HCT116 (cell line): ENCODE data around the gene TPM2. TPM values are rescaled to one million over a fixed set of nuclear protein-coding genes. Genes with fewer than 3 reads are reported as not detected.
A peak's percentile ranks its signal among the peaks of the same experiment; 100 is the strongest.

Source experiments
- ATAC-seq: fragments of 200-7000 bp; cut with Tn5 transposase; 2 replicates; pipeline ENCODE4 v1.9.1; 2020; ENCODE audit warnings: mild to moderate bottlenecking, moderate library complexity
- BruUV-seq: library from RNA; stranded (reverse); fragments of 400-500 nt; replicated peaks from 2 replicates; lab custom pipeline; 2021; lab: Mats Ljungman, UMichigan
- CTCF ChIA-PET: fragments of 300-600 bp; sonication (Branson Sonifier 250); formaldehyde crosslinking; loops from one replicate; lab custom pipeline; 2021; ENCODE audit warnings: antibody characterized with exemption; lab: Charles Lee
- POLR2A ChIA-PET: fragments of 300-600, 350-600 bp; sonication (Branson Sonifier 250); formaldehyde crosslinking; loops from one replicate; lab custom pipeline; 2021; ENCODE audit warnings: antibody characterized with exemption; lab: Charles Lee
- RAD21 ChIA-PET, 2 experiments: fragments of 300-600 bp; sonication (Branson Sonifier 250); formaldehyde crosslinking; loops; one replicate each; lab custom pipeline; 2023; ENCODE audit warnings: low total read pairs in 2 of 2; ENCODE audit not compliant: uncharacterized antibody in 2 of 2, unreplicated experiment in 2 of 2, low non-redundant PET in 1 of 2; lab: Charles Lee
- DNase-seq: peaks from one replicate; pipeline ENCODE4 v3.0.0-alpha.2; 2010; ENCODE audit warnings: low read depth, low spot score
- H2AFZ ChIP-seq: fragments of 200-600 bp; shearing (Covaris generic), sonication (generic); 2 replicates; pipeline ENCODE4 v1.6.1; 2017; ENCODE audit warnings: low read depth, mixed run types, mixed read lengths, antibody characterized with exemption, low read length; ENCODE audit not compliant: poor library complexity, severe bottlenecking
- H3K27ac ChIP-seq: 2 replicates; pipeline ENCODE4 v1.5.1; 2012; ENCODE audit warnings: low read depth, low read length
- H3K27me3 ChIP-seq: fragments of 200-600 bp; sonication (generic); 2 replicates; pipeline ENCODE4 v1.6.1; 2016; ENCODE audit warnings: mixed run types, low read length, mixed read lengths; ENCODE audit not compliant: insufficient read depth
- H3K36me3 ChIP-seq, 2 experiments: fragments of 200-500 bp in 1 of 2; fragments of 200-600 bp in 1 of 2; sonication (Bioruptor generic) in 1 of 2; sonication (generic) in 1 of 2; 2 replicates each; pipeline versions ENCODE4 v1.5.1 to v1.6.1; 2014 to 2016; ENCODE audit warnings: low read length in 2 of 2, inconsistent platforms in 1 of 2, mixed read lengths in 1 of 2, mixed run types in 1 of 2; ENCODE audit not compliant: insufficient read depth in 2 of 2, control insufficient read depth in 1 of 2
- H3K4me1 ChIP-seq, 2 experiments: fragments of 200-600 bp in 1 of 2; sonication (generic) in 1 of 2; 2 replicates each; pipeline versions ENCODE4 v1.5.1 to v1.6.1; 2012 to 2017; ENCODE audit warnings: low read length in 2 of 2, inconsistent platforms in 1 of 2, mild to moderate bottlenecking in 1 of 2, mixed read lengths in 1 of 2, mixed run types in 1 of 2, moderate library complexity in 1 of 2; ENCODE audit not compliant: insufficient read depth in 2 of 2, control insufficient read depth in 1 of 2
- H3K4me2 ChIP-seq: fragments of 200-600 bp; sonication (generic); 2 replicates; pipeline ENCODE4 v1.6.1; 2017; ENCODE audit warnings: mixed run types, low read length, mixed read lengths
- H3K4me3 ChIP-seq, 2 experiments: fragments of 200-600 bp in 1 of 2; sonication (generic) in 1 of 2; replicated peaks in 1 of 2; 2 replicates each; pipeline ENCODE4 v1.5.1; 2011 to 2016; ENCODE audit warnings: low read length in 2 of 2, control low read depth in 1 of 2, low read depth in 1 of 2, mild to moderate bottlenecking in 1 of 2, mixed read lengths in 1 of 2, mixed run types in 1 of 2
- H3K79me2 ChIP-seq: fragments of 200-600 bp; sonication (generic); 2 replicates; pipeline ENCODE4 v1.6.1; 2017; ENCODE audit warnings: mild to moderate bottlenecking, mixed run types, low read length, moderate library complexity, mixed read lengths; ENCODE audit not compliant: insufficient read depth
- H3K9ac ChIP-seq: fragments of 200-600 bp; sonication (generic); 2 replicates; pipeline ENCODE4 v1.6.1; 2016; ENCODE audit warnings: low read length, mixed read lengths
- H3K9me2 ChIP-seq: fragments of 200-600 bp; sonication (generic), shearing (Covaris generic); 2 replicates; pipeline ENCODE4 v1.6.1; 2017; ENCODE audit warnings: mixed run types, mild to moderate bottlenecking, moderate library complexity; ENCODE audit not compliant: insufficient read depth
- H3K9me3 ChIP-seq, 2 experiments: fragments of 200-500 bp in 1 of 2; fragments of 200-600 bp in 1 of 2; sonication (Bioruptor generic) in 1 of 2; sonication (generic) in 1 of 2; 2 replicates each; pipeline ENCODE4 v1.6.1; 2014 to 2017; ENCODE audit warnings: low read length in 2 of 2, mixed read lengths in 2 of 2, inconsistent platforms in 1 of 2, low read depth in 1 of 2, mild to moderate bottlenecking in 1 of 2, mixed run types in 1 of 2, moderate library complexity in 1 of 2; ENCODE audit not compliant: control insufficient read depth in 1 of 2, insufficient read depth in 1 of 2
- H4K20me1 ChIP-seq: fragments of 200-600 bp; sonication (generic), shearing (Covaris generic); 2 replicates; pipeline ENCODE4 v1.6.1; 2017; ENCODE audit warnings: mixed run types, mild to moderate bottlenecking, moderate library complexity; ENCODE audit not compliant: insufficient read depth
- CBX3 ChIP-seq: IDR thresholded peaks from 2 replicates; pipeline ENCODE4 v1.6.1; 2012; ENCODE audit warnings: low read depth
- CEBPB ChIP-seq: IDR thresholded peaks from 2 replicates; pipeline ENCODE4 v1.6.1; 2012; ENCODE audit warnings: low read depth
- CTCF ChIP-seq, 3 experiments: fragments of 200-600 bp in 1 of 3; sonication (generic) in 1 of 3; IDR thresholded peaks in 2 of 3; conservative IDR thresholded peaks in 1 of 3; 2 replicates each; pipeline ENCODE4 v1.5.1; 2012 to 2017; ENCODE audit warnings: low read depth in 2 of 3, low read length in 2 of 3, antibody characterized with exemption in 1 of 3, borderline replicate concordance in 1 of 3, control low read depth in 1 of 3, mild to moderate bottlenecking in 1 of 3, mixed read lengths in 1 of 3, mixed run types in 1 of 3, moderate library complexity in 1 of 3; ENCODE audit not compliant: insufficient read depth in 1 of 3
- EGR1 ChIP-seq: IDR thresholded peaks from 2 replicates; pipeline ENCODE4 v1.6.1; 2012; ENCODE audit warnings: low read depth
- EZH2 ChIP-seq: fragments of 200-600 bp; sonication (generic); IDR thresholded peaks from 2 replicates; pipeline ENCODE4 v1.6.1; 2017; ENCODE audit warnings: antibody characterized with exemption, mixed run types
- FOSL1 ChIP-seq: IDR thresholded peaks from 2 replicates; pipeline ENCODE4 v1.6.1; 2012; ENCODE audit warnings: low read depth
- JUND ChIP-seq: IDR thresholded peaks from 2 replicates; pipeline ENCODE4 v1.6.1; 2012
- POLR2A ChIP-seq: IDR thresholded peaks from 2 replicates; pipeline ENCODE4 v1.7.0; 2011; ENCODE audit warnings: borderline replicate concordance; ENCODE audit not compliant: insufficient read depth, insufficient read length; ENCODE audit errors: extremely low read depth
- POLR2AphosphoS5 ChIP-seq: IDR thresholded peaks from 2 replicates; pipeline ENCODE4 v1.6.1; 2011; ENCODE audit warnings: mild to moderate bottlenecking, low read depth, low read length, moderate library complexity
- RAD21 ChIP-seq: IDR thresholded peaks from 2 replicates; pipeline ENCODE4 v1.6.1; 2012; ENCODE audit warnings: low read depth, mild to moderate bottlenecking
- REST ChIP-seq: IDR thresholded peaks from 2 replicates; pipeline ENCODE4 v1.6.1; 2012; ENCODE audit warnings: low read depth
- SP1 ChIP-seq: IDR thresholded peaks from 2 replicates; pipeline ENCODE4 v1.6.1; 2012; ENCODE audit warnings: low read depth
- SRF ChIP-seq: IDR thresholded peaks from 2 replicates; pipeline ENCODE4 v1.6.1; 2012; ENCODE audit warnings: low read depth
- TCF7L2 ChIP-seq: IDR thresholded peaks from 2 replicates; pipeline ENCODE4 v1.7.0; 2011; ENCODE audit warnings: borderline replicate concordance, inconsistent platforms; ENCODE audit not compliant: insufficient read depth, insufficient read length; ENCODE audit errors: extremely low read depth
- YY1 ChIP-seq: IDR thresholded peaks from 2 replicates; pipeline ENCODE4 v1.6.1; 2011; ENCODE audit warnings: low read length, low read depth, moderate library complexity, mild to moderate bottlenecking; ENCODE audit not compliant: insufficient replicate concordance; ENCODE audit errors: extremely low read depth
- ZBTB33 ChIP-seq: IDR thresholded peaks from 2 replicates; pipeline ENCODE4 v1.6.1; 2011; ENCODE audit warnings: mild to moderate bottlenecking, low read length, moderate library complexity; ENCODE audit not compliant: insufficient replicate concordance; ENCODE audit errors: extremely low read depth
- ZFX ChIP-seq: fragments of 450-650 bp; IDR thresholded peaks from 2 replicates; pipeline ENCODE4 v1.6.1; 2017
- ZNF274 ChIP-seq: fragments of 200-500 bp; sonication (Bioruptor generic); IDR thresholded peaks from 2 replicates; pipeline ENCODE4 v1.6.1; 2014; ENCODE audit warnings: mild to moderate bottlenecking, low read depth, low read length, inconsistent platforms
- intact Hi-C: fragments of 100-400 bp; cut with micrococcal nuclease; formaldehyde crosslinking; loops from 2 replicates; pipeline ENCODE4 v1.10.0; 2022
- total RNA-seq: library from RNA; stranded (reverse); gene quantifications from one replicate; pipeline ENCODE4 v1.2.1, GENCODE V29; 2021; ENCODE audit not compliant: unreplicated experiment

The TPM2 gene
- total RNA-seq, 1 experiment from 2014 or later, result 278 TPM

- intact Hi-C loops, result no loop called here
- Histone ChIP-seq H3K27me3 (no peaks in the 10 kb centered on the region), H3K79me2 (no peaks in the 10 kb centered on the region), H3K4me1 (peaks cover 0 to 4% of the 10 kb centered on the region in 2 experiments; a peak in 1 of 4 replicates), H3K9me3 (no peaks in the 10 kb centered on the region), H3K4me3 (no peak overlapping the region), H3K27ac (no peak overlapping the region), H3K36me3 (peaks cover 41 to 57% of the 10 kb centered on the region in 2 experiments), H2AFZ (no peak overlapping the region), H3K9me2 (no peaks in the 10 kb centered on the region), H3K4me2 (no peak overlapping the region), H4K20me1 (no peaks in the 10 kb centered on the region), H3K9ac (no peak overlapping the region)
- TF ChIP-seq POLR2A (no peak), FOSL1 (no peak), CTCF (IDR thresholded peaks at IDR 0.05 in 2 of 3, conservative IDR thresholded peaks at IDR 0.05 in 1 of 3; ENCODE audit: borderline replicate concordance in 1 of 3, insufficient read depth in 1 of 3, low read depth in 2 of 3, low read length in 2 of 3) (no peak), EGR1 (no peak), RAD21 (no peak), TCF7L2 (no peak), CBX3 (no peak), JUND (no peak), ZNF274 (no peak), REST (no peak), CEBPB (no peak), YY1 (no peak), POLR2AphosphoS5 (no peak), ZBTB33 (no peak), SRF (no peak), EZH2 (no peak), ZFX (no peak), SP1 (no peak)
- RAD21 ChIA-PET, result no interaction called here
- CTCF ChIA-PET, result interaction anchor here (1.7 to 3.7 kb wide), 5 partner anchors 8 to 51 kb away, joined by 7 to 33 read pairs (median 15); partner anchors contain the start of genes CREB3 and TLN1
- TSS peak; percentile 65 for BruUV-seq
- DNase-seq (no peak), ATAC-seq (no peak)
- POLR2A ChIA-PET, result interaction anchor here (1.3 to 1.4 kb wide), 2 partner anchors 9 to 35 kb away, joined by 4 to 5 read pairs; partner anchors contain the start of gene CREB3
These were observed 7.8 kb upstream of the TPM2 start for GRCh38 chr9:35697486-35697885.
